Mononuclear cell (primary cell): ENCODE results near the gene GSTCD. TPM values are rescaled to one million over a fixed set of nuclear protein-coding genes. Genes with fewer than 3 reads are reported as not detected.
"Not testable (repeated sequence)": the region's sequence is repeated elsewhere in the genome, so short reads cannot be mapped to it uniquely, and the experiment has no call there.

Experiments
- H3K27me3 ChIP-seq: 2 replicates; pipeline ENCODE4 v1.6.0; 2011; ENCODE audit warnings: low read length, control low read depth; ENCODE audit not compliant: insufficient read depth
- H3K4me1 ChIP-seq: 2 replicates; pipeline ENCODE4 v1.5.1; 2011; ENCODE audit warnings: mild to moderate bottlenecking, low read length, control low read depth; ENCODE audit not compliant: insufficient read depth
- H3K4me3 ChIP-seq: 2 replicates; pipeline ENCODE4 v1.5.1; 2011; ENCODE audit warnings: mild to moderate bottlenecking, low read length, moderate library complexity
- H3K9me3 ChIP-seq: 2 replicates; pipeline ENCODE4 v1.5.1; 2011; ENCODE audit warnings: low read depth, mild to moderate bottlenecking, control low read depth, low read length
- total RNA-seq: library from RNA; depleted of rRNA; stranded (reverse); fragments of >200 nt; gene quantifications from one replicate; pipeline ENCODE4 v1.2.3, GENCODE V29; 2012

GSTCD gene
- total RNA-seq = 4.6 TPM

DNA sequence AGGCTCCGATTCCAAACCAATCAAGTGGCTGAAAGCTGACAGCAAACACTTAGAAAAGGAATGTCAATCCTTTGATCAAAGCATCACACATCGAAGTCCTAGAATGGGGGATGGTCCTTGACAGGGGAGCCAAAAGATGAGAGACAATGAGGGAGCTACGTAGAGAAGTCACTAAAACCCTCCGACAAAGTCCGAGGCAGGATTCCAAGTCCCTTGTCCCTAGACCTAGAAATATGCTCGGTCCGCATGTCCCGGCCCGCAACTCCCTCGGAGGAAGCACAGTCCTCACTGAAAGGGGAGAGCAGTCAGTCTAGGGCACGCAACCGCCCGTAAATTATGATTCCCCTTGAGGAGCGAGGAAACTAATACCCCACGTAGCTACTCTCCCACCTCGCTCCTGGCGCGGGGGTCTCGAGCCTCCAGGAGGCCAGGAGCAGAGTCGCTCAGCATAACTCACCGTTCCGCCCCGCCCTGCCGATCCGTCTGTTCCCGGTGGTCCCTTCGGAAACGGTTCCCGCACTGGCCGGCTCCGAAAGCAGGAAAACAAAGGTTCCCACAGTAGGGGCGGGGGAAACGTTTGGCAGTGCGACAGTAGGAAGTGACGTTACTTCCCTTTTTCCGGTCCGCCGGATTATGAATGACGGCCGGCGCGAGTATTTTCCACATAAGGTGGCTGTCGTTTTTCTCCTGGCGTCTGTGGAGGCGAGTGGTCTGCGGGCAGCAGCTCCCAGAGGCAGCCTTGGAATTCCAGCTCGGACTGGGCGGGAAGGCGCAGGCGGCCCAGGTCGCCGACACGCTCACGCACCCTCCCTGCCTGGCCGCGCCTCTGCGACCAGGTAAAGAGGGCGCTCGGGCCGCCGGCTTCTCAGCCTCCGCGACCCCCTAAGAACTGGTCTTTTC, at the start of gene GSTCD, which contains the start of gene INTS12:
GSTCD (plus strand) TSS at position 604 of the 900 bp plus-strand sequence. CDS start 8,830 bp downstream, outside the sequence.
INTS12 (minus strand) TSS at position 509 of the 900 bp plus-strand sequence. CDS start 8,684 bp downstream, outside the sequence.
- peak within 1 kb of the TSS; percentile 90 for H3K4me3 ChIP-seq
- peaks cover 23% of the 10 kb centered on the region for H3K4me1 ChIP-seq
- no peaks in the 10 kb centered on the region for H3K27me3 ChIP-seq
- H3K9me3 ChIP-seq = no peaks in the 10 kb centered on the region

GRCh38 chr4:105659190-105659589, 49.4 kb upstream of the GSTCD start:
- Histone ChIP-seq H3K4me1 (no peaks in the 10 kb centered on the region), H3K9me3 (no peaks in the 10 kb centered on the region), H3K4me3 (no peak overlapping the region), H3K27me3 (peaks cover 3% of the 10 kb centered on the region)

- H3K4me1 ChIP-seq = no peaks in the 10 kb centered on the region
- no peak overlapping the region for H3K4me3 ChIP-seq
- H3K9me3 ChIP-seq = no peaks in the 10 kb centered on the region
- peaks cover 1% of the 10 kb centered on the region for H3K27me3 ChIP-seq
Observed at GRCh38 chr4:105661028-105661427, 47.6 kb upstream of the GSTCD start.

DNA sequence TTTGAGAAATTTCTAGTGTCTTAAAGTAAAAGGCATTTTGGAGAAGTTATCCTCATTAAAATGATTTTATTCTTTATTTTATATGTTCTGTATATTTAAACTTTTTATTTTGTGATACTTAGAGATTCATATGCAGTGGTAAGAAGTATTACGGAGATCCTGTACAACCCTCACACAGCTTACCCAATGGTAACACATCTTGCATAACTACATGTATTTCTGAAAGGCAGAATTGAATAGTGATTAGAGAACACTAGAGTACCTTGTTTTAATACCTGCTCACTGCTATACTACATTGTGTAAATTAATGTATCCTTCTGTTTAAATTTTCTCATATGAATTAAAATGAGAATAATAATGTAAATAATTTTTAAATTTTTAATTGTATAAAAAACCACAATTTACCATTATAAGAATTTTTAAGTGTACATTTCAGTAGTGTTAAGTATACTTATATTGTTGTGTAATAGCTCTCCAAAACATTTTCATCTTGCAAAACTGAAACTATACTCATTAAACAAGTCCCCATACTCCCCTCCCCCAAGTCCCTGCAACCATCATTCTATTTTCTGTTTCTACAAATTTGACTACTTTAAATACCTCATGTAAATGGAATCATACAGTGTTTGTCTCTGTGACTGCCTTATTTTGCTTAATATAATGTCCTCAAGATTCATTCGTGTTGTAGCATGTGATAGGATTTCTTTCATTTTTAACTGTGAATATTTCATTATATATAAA, 45.5 kb upstream of the GSTCD start:
- Histone ChIP-seq H3K27me3 (no peaks in the 10 kb centered on the region), H3K9me3 (no peaks in the 10 kb centered on the region), H3K4me3 (no peak overlapping the region), H3K4me1 (no peaks in the 10 kb centered on the region)

DNA sequence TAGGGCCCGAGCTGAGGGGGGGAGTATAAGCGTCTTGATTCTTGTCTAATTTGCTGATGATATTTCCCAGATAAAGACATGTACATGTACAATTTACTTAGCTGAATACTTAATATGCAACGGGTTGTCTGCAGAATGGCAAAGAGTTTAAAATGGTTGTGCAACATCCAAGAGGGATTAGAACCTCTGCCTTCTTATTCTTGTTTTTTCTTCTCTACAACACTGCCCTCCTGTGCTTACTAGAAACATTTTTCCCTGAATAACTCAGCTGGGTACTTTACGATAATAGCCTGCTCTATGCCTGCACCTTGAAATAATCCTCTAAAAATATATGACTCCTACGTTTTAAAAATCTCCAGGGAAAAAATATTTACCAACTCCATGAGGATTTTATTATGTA, 41.9 kb upstream of the GSTCD start:
- Histone ChIP-seq H3K9me3 (no peaks in the 10 kb centered on the region), H3K4me1 (no peaks in the 10 kb centered on the region), H3K27me3 (no peaks in the 10 kb centered on the region), H3K4me3 (no peak overlapping the region)

DNA sequence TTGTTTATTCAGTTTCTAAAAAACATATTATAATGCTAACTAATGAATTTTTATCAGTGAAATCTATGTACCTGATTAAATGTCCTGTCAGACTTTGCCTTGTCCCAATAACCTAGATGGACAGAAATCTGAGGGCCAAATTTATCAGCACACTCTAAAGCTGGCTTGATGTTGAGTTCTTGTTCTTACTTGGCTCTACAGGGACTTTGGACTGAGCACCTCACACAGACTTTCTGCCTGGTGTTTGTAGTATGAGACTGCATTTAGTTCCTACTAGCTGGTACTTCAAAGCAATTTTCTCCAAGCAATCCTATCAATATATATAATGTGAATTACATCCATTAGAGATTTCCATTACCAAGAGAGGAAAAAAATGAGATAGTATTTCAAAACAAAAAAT, 37.9 kb upstream of the GSTCD start:
- H3K4me1 ChIP-seq = no peaks in the 10 kb centered on the region
- H3K9me3 ChIP-seq = no peaks in the 10 kb centered on the region
- no peaks in the 10 kb centered on the region for H3K27me3 ChIP-seq
- no peak overlapping the region for H3K4me3 ChIP-seq

- no peak overlapping the region for H3K4me3 ChIP-seq
- no peaks in the 10 kb centered on the region for H3K27me3 ChIP-seq
- H3K9me3 ChIP-seq = no peaks in the 10 kb centered on the region
- H3K4me1 ChIP-seq = no peaks in the 10 kb centered on the region
Observed at GRCh38 chr4:105671301-105671700, 37.3 kb upstream of the GSTCD start.

DNA sequence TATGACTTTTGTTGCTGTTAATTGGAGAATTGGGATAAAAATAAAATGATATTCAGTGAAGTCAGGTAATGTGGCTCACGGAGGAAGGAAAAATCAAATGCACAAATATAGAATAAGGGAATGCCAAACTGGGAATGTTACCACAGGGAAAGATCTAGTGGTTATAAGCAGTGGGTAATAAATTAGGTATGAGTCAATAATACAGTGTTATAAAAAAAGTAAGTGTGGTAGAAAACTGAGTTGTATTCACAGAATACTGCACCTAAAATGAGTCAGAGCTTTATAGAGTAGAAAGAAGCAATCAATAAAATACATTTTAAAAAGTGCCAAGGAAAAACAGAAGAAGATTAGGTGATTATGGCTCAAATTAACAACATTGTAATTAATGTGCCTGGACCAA, 34.6 kb upstream of the GSTCD start:
- Histone ChIP-seq H3K27me3 (no peaks in the 10 kb centered on the region), H3K4me1 (no peaks in the 10 kb centered on the region), H3K9me3 (no peaks in the 10 kb centered on the region), H3K4me3 (no peak overlapping the region)

DNA sequence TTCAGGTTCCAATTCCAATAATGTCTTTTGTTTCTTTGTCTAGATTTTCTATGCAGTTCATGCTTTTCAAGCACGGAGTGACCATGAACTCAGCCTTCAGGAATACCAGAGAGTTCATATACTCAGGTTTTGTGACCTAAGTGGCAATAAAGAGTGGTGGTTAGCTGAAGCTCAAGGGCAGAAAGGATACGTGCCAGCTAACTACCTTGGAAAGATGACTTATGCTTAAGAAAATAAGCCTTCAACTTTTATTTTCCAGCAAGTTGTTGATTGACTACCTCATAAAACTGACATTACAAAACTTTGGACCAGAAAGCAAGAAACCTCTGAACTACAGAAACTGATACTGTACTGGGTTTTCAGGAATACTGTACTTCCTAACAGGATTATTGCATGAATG, 30.9 kb upstream of the GSTCD start:
- H3K9me3 ChIP-seq = no peaks in the 10 kb centered on the region

DNA sequence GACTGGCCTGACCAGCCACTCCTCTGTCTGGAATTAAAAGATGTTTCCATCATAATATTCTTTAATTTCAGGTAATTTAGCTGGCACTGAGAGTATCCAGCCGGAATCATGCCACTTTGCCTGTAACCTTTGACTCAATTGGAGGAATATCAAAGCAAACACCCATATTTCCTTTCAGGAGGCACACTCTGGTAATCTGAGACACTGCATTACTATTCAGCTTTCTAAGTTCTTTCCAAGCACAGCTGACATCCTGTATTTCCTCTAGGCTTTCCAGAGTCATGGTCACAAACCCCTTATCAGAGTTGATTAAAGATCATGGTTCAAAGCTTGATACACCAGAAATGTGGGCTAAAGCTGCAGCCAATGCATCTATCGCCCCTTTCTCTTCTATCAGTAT, 29.4 kb upstream of the GSTCD start:
- Histone ChIP-seq H3K27me3 (no peaks in the 10 kb centered on the region), H3K4me1 (no peaks in the 10 kb centered on the region), H3K9me3 (no peaks in the 10 kb centered on the region), H3K4me3 (no peak overlapping the region)

More for the DNA sequence above, 30.9 kb upstream of the GSTCD start:
- no peaks in the 10 kb centered on the region for H3K4me1 ChIP-seq
- no peaks in the 10 kb centered on the region for H3K27me3 ChIP-seq
- no peak overlapping the region for H3K4me3 ChIP-seq

DNA sequence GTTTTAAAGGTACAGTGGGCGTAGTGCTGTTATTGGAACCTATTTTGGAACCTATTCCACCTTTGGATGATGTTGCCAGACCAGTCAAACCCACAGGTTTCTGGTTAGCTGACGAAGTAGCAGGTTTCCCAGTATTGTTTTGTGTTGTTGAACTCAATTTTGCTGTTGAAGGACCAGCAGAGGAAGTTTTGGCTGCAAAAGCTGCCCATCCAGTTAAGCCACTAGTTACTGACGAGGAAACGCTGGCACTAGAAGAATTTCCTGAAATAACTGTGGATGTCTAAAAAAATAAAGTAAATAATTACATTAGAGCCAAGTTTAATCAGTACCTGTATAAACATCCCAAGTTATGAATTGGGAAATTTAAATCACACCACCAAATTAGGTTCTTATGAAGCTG, 25.5 kb upstream of the GSTCD start:
- Histone ChIP-seq H3K9me3 (no peaks in the 10 kb centered on the region), H3K4me3 (no peak overlapping the region), H3K27me3 (no peaks in the 10 kb centered on the region), H3K4me1 (no peaks in the 10 kb centered on the region)

DNA sequence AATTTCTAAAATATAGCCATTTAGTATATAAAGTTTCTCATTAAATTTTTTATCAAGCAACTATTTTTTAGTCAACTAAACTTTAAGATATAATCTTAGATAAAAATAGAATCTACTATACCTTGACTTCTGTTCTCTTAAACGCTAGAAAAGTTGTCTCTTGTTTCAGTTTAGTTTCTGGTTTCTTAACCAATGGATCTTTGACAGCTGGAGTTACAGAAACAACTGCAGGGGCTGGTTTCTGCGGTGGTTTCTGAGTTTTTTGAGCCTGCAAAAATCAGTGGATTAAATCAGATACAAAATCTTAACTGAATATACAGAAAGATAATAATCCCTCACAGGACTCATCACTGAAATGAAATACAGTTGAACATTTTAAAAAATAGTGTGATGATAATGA, 22.0 kb upstream of the GSTCD start:
- Histone ChIP-seq H3K4me3 (no peak overlapping the region), H3K27me3 (no peaks in the 10 kb centered on the region), H3K9me3 (no peaks in the 10 kb centered on the region), H3K4me1 (no peaks in the 10 kb centered on the region)

DNA sequence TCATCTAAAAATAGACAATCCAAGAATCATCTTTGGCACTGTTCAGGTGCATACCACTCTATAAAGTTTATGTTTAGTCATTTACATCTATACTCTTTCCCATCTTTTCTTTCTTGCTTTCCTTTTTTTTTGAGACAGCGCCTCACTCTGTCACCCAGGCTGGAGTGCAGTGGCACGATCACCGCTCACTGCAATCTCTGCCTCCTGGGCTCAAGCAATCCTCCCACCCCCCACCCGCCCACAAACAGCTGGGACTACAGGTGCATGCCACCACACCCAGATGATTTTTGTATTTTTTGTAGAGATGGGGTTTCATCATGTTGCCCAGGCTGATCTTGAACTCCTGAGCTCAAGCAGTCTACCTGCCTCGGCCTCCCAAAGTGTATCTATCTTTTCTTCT, 13.8 kb upstream of the GSTCD start:
- H3K27me3 ChIP-seq, H3K4me1 ChIP-seq, H3K9me3 ChIP-seq, H3K4me3 ChIP-seq: not testable (repeated sequence)

- not testable (repeated sequence) for H3K4me1 ChIP-seq, H3K9me3 ChIP-seq, H3K4me3 ChIP-seq, H3K27me3 ChIP-seq
Observed at GRCh38 chr4:105695832-105696231, 12.8 kb upstream of the GSTCD start.

- Histone ChIP-seq H3K27me3 (no peaks in the 10 kb centered on the region), H3K4me3 (no peak overlapping the region), H3K4me1 (no peaks in the 10 kb centered on the region), H3K9me3 (no peaks in the 10 kb centered on the region)
Observed at GRCh38 chr4:105698607-105699006, 10.0 kb upstream of the GSTCD start.
